Middle frontal gyrus (tissue), 1 donor: ENCODE measurements around the gene CCL4L2.
"Not testable (repeated sequence)": the region's sequence is repeated elsewhere in the genome, so short reads cannot be mapped to it uniquely, and the experiment has no call there.

ENCODE experiments used
- DNase-seq: peaks from one replicate; pipeline ENCODE4 v3.0.0-alpha.2; 2015; ENCODE audit warnings: low spot score; ENCODE audit errors: extremely low spot score

Gene CCL4L2

GRCh38 chr17:36210439-36211211 is at the start of gene CCL4L2:
Gene CCL4L2, plus strand, starts transcription at chr17:36211063.
- not testable (repeated sequence) for DNase-seq

GRCh38 chr17:36168836-36169235 is 42.0 kb upstream of the CCL4L2 start:
- DNase-seq: not testable (repeated sequence)

GRCh38 chr17:36176536-36176935 is 34.3 kb upstream of the CCL4L2 start, which contains the start of gene TBC1D3B:
Gene TBC1D3B, minus strand, starts transcription at chr17:36176636. Its CDS starts 1,586 bp downstream, at chr17:36175050.
- DNase-seq: not testable (repeated sequence)

GRCh38 chr17:36181446-36182175 is 29.3 kb upstream of the CCL4L2 start:
- DNase-seq: not testable (repeated sequence)

- DNase-seq: no peak
These were observed 28.5 kb upstream of the CCL4L2 start for GRCh38 chr17:36182176-36183000.

GRCh38 chr17:36183001-36183971 is 27.6 kb upstream of the CCL4L2 start:
- DNase-seq: no peak

- DNase-seq: no peak
These were observed 26.7 kb upstream of the CCL4L2 start for GRCh38 chr17:36184023-36184765.

GRCh38 chr17:36185416-36185815 is 25.4 kb upstream of the CCL4L2 start:
- DNase-seq: no peak

- not testable (repeated sequence) for DNase-seq
These were observed 23.8 kb upstream of the CCL4L2 start for GRCh38 chr17:36186810-36187763.

GRCh38 chr17:36187943-36188665 is 22.8 kb upstream of the CCL4L2 start:
- DNase-seq: not testable (repeated sequence)

GRCh38 chr17:36188891-36189306 is 22.0 kb upstream of the CCL4L2 start:
- no peak for DNase-seq

GRCh38 chr17:36189993-36190392 is 20.9 kb upstream of the CCL4L2 start:
- DNase-seq: not testable (repeated sequence)

- not testable (repeated sequence) for DNase-seq
These were observed 20.1 kb upstream of the CCL4L2 start for GRCh38 chr17:36190549-36191330.

- DNase-seq: no peak
These were observed 17.6 kb upstream of the CCL4L2 start for GRCh38 chr17:36193216-36193775.

GRCh38 chr17:36194147-36194831 is 16.6 kb upstream of the CCL4L2 start:
- not testable (repeated sequence) for DNase-seq

GRCh38 chr17:36194832-36195433 is 15.9 kb upstream of the CCL4L2 start:
- DNase-seq: not testable (repeated sequence)
